Measurements from ENCODE around the gene TRMT44. TPM values are rescaled to one million over a fixed set of nuclear protein-coding genes. Genes with fewer than 3 reads are reported as not detected.

Gene TRMT44
- total RNA-seq, 2 experiments from 2014 or later, result 20.5 to 24.5 TPM

Other genes starting within 250 kb of the TRMT44 start
- 10 to 100 TPM in 1 of 2 experiments, 1 to 10 TPM in 1; 6.0 to 10.7 TPM for gene SH3TC1, start 241.5 kb upstream of the TRMT44 start, total RNA-seq
- gene HTRA3, start 171.0 kb upstream of the TRMT44 start, total RNA-seq, result not detected
- 10 to 100 TPM; 11.7 to 13.0 TPM for gene ACOX3, start 54 bp upstream of the TRMT44 start, total RNA-seq
- not detected for gene GPR78, start 139.6 kb downstream of the TRMT44 start, total RNA-seq
- gene CPZ, start 152.0 kb downstream of the TRMT44 start, total RNA-seq, result not detected